ENCODE measurements around the gene COL8A2.

Gene COL8A2

GRCh38 chr1:36151845-36152203 is 26.8 kb upstream of the COL8A2 start:
- TF ChIP-seq REST (IDR thresholded peaks at IDR 0.05; ENCODE audit: insufficient read depth in 1 of 2, low read depth in 2 of 2, low read length in 2 of 2) (no peak), TAF1 (IDR thresholded peaks at IDR 0.05; ENCODE audit: borderline replicate concordance, insufficient read depth, low read length) (no peak), FOXP2 (optimal IDR thresholded peaks at IDR 0.05; ENCODE audit: borderline replicate concordance, extremely low read depth, extremely low read length, insufficient read depth) (no peak)

DNA sequence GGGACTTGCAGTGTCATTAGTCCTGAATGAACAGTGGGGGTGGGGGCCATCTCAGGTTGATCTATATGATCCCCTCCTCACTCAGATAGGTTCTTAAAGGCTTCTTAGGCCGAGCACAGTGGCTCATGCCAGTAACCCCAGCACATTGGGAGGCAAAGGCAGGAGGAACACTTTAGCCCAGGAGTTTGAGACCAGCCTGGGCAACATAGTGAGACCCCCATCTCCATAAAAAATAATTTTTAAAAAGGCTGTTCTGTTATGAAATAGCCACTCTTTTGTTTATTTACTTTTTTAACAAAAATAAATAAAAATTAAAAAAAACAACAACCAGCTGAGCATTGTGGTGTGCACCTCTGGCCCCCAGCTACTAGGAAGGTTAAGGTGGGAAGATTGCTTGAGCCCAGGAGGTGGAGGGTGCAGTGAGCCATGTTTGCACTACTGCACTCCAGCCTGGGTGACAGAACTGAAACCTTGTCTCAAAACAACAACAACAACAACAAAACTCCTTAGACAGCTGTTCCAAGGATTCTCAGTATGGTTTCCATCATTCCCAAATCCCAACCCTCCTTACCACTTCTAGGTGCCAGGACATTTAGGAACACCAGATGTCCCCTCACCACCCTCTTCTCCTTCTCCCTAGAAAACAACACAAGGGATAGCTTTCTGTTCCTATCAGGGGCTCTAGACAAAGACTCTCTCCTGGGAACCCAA is 26.3 kb upstream of the COL8A2 start:
- no peak for TF ChIP-seq POLR2AphosphoS5 (IDR thresholded peaks at IDR 0.05; ENCODE audit: low read depth, low read length)

- TF ChIP-seq SIN3A (IDR thresholded peaks at IDR 0.05; ENCODE audit: borderline replicate concordance, insufficient read depth, low read length) (no peak), TAF1 (IDR thresholded peaks at IDR 0.05; ENCODE audit: borderline replicate concordance, insufficient read depth, low read length) (0 out of 2 replicates have a peak, but pooled peaks have one; percentile 61), POLR2AphosphoS5 (IDR thresholded peaks at IDR 0.05; ENCODE audit: low read depth, low read length) (peak; percentile 62), REST (IDR thresholded peaks at IDR 0.05; ENCODE audit: insufficient read depth in 1 of 2, low read depth in 2 of 2, low read length in 2 of 2) (no peak), FOXP2 (optimal IDR thresholded peaks at IDR 0.05; ENCODE audit: borderline replicate concordance, extremely low read depth, extremely low read length, insufficient read depth) (no peak)
Observed at GRCh38 chr1:36150296-36151133, 25.5 kb upstream of the COL8A2 start.

GRCh38 chr1:36149973-36150295 is 24.9 kb upstream of the COL8A2 start:
- no peak for TF ChIP-seq SIN3A (IDR thresholded peaks at IDR 0.05; ENCODE audit: borderline replicate concordance, insufficient read depth, low read length)
- TF ChIP-seq FOXP2 (optimal IDR thresholded peaks at IDR 0.05; ENCODE audit: borderline replicate concordance, extremely low read depth, extremely low read length, insufficient read depth) = no peak
- TF ChIP-seq POLR2AphosphoS5 (IDR thresholded peaks at IDR 0.05; ENCODE audit: low read depth, low read length) = no peak; the same call in 1 of the 2 replicates
- TF ChIP-seq TAF1 (IDR thresholded peaks at IDR 0.05; ENCODE audit: borderline replicate concordance, insufficient read depth, low read length) = no peak
- TF ChIP-seq REST (IDR thresholded peaks at IDR 0.05; ENCODE audit: insufficient read depth in 1 of 2, low read depth in 2 of 2, low read length in 2 of 2) = no peak

DNA sequence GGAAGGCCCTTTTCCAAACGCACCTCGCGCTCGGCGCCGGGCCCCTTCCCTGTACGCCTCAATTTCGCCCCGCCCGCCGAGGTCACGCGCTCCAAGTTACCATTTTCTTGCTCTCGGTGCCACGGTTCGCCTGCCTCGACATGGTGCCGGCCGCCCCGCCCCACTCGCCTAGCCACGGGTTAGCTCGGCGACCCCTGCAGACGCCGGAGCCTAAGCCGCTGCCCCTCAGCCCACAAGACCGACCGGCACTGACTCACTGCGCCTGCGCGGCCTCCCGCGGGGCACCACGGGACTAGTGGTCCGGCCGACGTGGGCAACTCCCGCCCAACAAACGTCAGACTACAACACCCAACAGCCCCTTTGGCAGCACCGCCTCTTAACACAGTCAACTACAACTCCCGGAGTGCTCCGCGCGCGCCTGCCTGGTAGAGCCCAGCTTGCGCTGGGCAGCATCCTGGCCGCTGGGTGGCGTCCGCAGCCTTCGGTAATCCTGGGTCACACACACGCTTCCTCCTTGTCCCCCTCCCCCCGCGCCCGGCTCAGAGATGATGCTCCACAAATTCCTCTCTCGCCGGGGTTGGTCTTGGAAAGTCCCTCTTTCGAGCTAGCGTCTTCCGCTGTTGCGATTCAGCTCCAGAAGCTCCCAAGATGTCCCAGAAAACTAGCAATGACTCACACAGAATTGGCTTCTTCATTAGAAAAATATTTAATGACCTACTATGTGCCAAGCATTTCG is 24.4 kb upstream of the COL8A2 start, which contains the start of gene TRAPPC3:
TRAPPC3 (minus strand) TSS at position 250 of the 736 bp plus-strand sequence; CDS start at position 142, 108 bp downstream.
- TF ChIP-seq FOXP2 (optimal IDR thresholded peaks at IDR 0.05; ENCODE audit: borderline replicate concordance, extremely low read depth, extremely low read length, insufficient read depth) (no peak), SIN3A (IDR thresholded peaks at IDR 0.05; ENCODE audit: borderline replicate concordance, insufficient read depth, low read length) (0 out of 2 replicates have a peak, but pooled peaks have one; percentile 14), POLR2AphosphoS5 (IDR thresholded peaks at IDR 0.05; ENCODE audit: low read depth, low read length) (peak; percentile 88), REST (IDR thresholded peaks at IDR 0.05; ENCODE audit: insufficient read depth in 1 of 2, low read depth in 2 of 2, low read length in 2 of 2) (0 out of 4 replicates have a peak, but pooled peaks have one; percentile 43 to 44), TAF1 (IDR thresholded peaks at IDR 0.05; ENCODE audit: borderline replicate concordance, insufficient read depth, low read length) (no peak)
